Measurements from ENCODE around the gene MAGT1.

Gene MAGT1

GRCh38 chrX:77820091-77820727 lies 75.0 kb downstream of the MAGT1 start:
- TF ChIP-seq, protein P1, sequence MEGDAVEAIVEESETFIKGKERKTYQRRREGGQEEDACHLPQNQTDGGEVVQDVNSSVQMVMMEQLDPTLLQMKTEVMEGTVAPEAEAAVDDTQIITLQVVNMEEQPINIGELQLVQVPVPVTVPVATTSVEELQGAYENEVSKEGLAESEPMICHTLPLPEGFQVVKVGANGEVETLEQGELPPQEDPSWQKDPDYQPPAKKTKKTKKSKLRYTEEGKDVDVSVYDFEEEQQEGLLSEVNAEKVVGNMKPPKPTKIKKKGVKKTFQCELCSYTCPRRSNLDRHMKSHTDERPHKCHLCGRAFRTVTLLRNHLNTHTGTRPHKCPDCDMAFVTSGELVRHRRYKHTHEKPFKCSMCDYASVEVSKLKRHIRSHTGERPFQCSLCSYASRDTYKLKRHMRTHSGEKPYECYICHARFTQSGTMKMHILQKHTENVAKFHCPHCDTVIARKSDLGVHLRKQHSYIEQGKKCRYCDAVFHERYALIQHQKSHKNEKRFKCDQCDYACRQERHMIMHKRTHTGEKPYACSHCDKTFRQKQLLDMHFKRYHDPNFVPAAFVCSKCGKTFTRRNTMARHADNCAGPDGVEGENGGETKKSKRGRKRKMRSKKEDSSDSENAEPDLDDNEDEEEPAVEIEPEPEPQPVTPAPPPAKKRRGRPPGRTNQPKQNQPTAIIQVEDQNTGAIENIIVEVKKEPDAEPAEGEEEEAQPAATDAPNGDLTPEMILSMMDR (conservative IDR thresholded peaks at IDR 0.05; ENCODE audit: low read depth): no peak
- CTCF ChIA-PET: interaction anchor here (0.6 kb wide), 1 partner anchor 63 kb away, joined by 3 read pairs; no protein-coding TSS in a partner anchor
- POLR2A ChIA-PET (ENCODE audit: low non-redundant PET): no interaction called here
- H3K27ac ChIP-seq: no peak overlapping the region
- no peak for DNase-seq (ENCODE audit: low spot score)

GRCh38 chrX:77814210-77814609 lies 81.0 kb downstream of the MAGT1 start:
- CTCF ChIA-PET: interaction anchor here (0.6 kb wide), 1 partner anchor 123 kb away, joined by 3 read pairs; no protein-coding TSS in a partner anchor
- TF ChIP-seq, protein P1 (conservative IDR thresholded peaks at IDR 0.05; ENCODE audit: low read depth): no peak
- no peak overlapping the region for H3K27ac ChIP-seq
- POLR2A ChIA-PET (ENCODE audit: low non-redundant PET): no interaction called here
- DNase-seq (ENCODE audit: low spot score): no peak

DNA sequence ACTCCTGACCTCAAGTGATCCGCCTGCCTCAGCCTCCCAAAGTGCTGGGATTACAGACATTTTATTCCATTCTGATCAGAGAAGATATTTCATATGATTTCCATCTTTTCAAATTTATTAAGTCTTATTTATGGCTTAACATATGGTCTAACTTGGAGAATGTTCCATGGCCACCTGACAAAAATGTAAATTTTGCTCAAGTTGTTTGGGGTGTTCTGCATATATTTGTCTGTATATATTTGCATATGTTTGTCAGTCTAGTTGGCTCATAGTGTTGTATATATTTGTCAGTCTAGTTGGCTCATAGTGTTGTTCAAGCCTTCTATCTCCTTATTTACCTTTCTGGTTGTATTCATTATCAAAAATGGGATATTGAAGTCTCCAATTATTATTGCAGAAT lies 93.0 kb downstream of the MAGT1 start:
- CTCF ChIA-PET: no interaction called here
- no peak for DNase-seq (ENCODE audit: low spot score)
- TF ChIP-seq, protein P1 (conservative IDR thresholded peaks at IDR 0.05; ENCODE audit: low read depth): no peak
- POLR2A ChIA-PET (ENCODE audit: low non-redundant PET): no interaction called here
- H3K27ac ChIP-seq: no peak overlapping the region

GRCh38 chrX:77795124-77795523 lies 100.1 kb downstream of the MAGT1 start:
- H3K27ac ChIP-seq: no peak overlapping the region
- TF ChIP-seq, protein P1 (conservative IDR thresholded peaks at IDR 0.05; ENCODE audit: low read depth): no peak
- ChIA-PET POLR2A (ENCODE audit: low non-redundant PET) (no interaction called here), CTCF (no interaction called here)
- no peak for DNase-seq (ENCODE audit: low spot score)

GRCh38 chrX:77793946-77794345 lies 101.3 kb downstream of the MAGT1 start:
- no peak for DNase-seq (ENCODE audit: low spot score)
- CTCF ChIA-PET: no interaction called here
- POLR2A ChIA-PET (ENCODE audit: low non-redundant PET): no interaction called here
- no peak overlapping the region for H3K27ac ChIP-seq
- TF ChIP-seq, protein P1 (conservative IDR thresholded peaks at IDR 0.05; ENCODE audit: low read depth): no peak

DNA sequence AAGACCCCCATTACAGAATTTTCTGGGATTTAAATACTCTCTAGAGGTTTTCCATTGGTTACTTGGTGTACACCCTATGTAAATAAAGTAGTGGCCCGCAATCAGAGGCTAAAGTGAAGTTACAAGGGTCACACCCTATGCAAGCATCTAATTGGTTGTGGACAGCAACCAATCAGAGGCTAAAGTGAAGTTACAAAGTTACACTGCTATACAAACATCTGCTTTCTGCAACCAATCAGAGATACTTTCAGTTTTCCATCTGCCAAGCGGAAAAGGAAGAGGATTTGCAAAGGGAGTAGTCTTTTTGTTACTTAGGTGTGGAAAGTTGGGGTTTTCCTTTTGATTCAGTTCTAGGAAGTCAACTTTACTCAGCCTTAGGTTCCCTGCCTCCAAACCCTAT lies 107.2 kb downstream of the MAGT1 start:
- ChIA-PET CTCF (no interaction called here), POLR2A (ENCODE audit: low non-redundant PET) (no interaction called here)
- no peak overlapping the region for H3K27ac ChIP-seq
- TF ChIP-seq, protein P1 (conservative IDR thresholded peaks at IDR 0.05; ENCODE audit: low read depth): no peak
- DNase-seq (ENCODE audit: low spot score): no peak

Data from RWPE1 (cell line).